ENCODE measurements around the gene FGF14. TPM values are rescaled to one million over a fixed set of nuclear protein-coding genes. Genes with fewer than 3 reads are reported as not detected.

The FGF14 gene
- polyA plus RNA-seq, 1 of the 3 experiments (the other 2 are of a cell fraction): 0.20 TPM

DNA sequence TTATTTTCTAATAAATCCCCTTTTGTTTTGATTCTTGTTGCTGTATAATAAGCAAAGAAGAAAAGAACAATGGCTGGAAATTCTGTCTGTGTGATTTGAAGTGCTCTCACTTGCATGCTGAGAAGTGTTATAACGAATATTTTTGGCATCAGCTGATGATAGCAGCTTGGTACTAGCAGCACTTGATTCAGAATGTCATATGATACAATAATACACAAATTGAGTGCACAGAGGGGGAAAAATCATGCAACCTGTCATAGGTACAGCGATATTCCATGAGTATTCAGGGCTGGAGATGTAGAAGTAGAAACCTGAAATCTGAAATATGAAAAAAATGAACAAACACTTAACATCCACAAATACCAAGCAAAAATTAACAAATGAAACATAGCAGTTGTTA is 108.1 kb downstream of the FGF14 start:
- Histone ChIP-seq H3K79me2 (ENCODE audit: insufficient read depth) (no peaks in the 10 kb centered on the region), H3K4me3 (ENCODE audit: low read depth in 2 of 2, low read length in 1 of 2) (no peak overlapping the region), H3K9ac (no peak overlapping the region), H3K9me3 (no peaks in the 10 kb centered on the region), H3K4me1 (ENCODE audit: control insufficient read depth in 1 of 2, insufficient read depth in 2 of 2, low read depth in 1 of 2, low read length in 1 of 2) (peaks cover 3 to 19% of the 10 kb centered on the region in 2 experiments; a peak in 2 of 4 replicates), H3K4me2 (no peak overlapping the region), H3K27me3 (ENCODE audit: insufficient read depth) (no peaks in the 10 kb centered on the region), H3K27ac (ENCODE audit: low read depth in 2 of 2, low read length in 1 of 2) (peak overlapping the region in 1 of 2 experiments; percentile 47; a peak in 2 of 4 replicates), H3F3A (replicated peaks; ENCODE audit: insufficient read depth) (no peaks in the 10 kb centered on the region), H3K36me3 (replicated peaks in 1 of 2; ENCODE audit: control insufficient read depth in 1 of 2, insufficient read depth in 2 of 2, low read length in 1 of 2) (peaks cover 0 to 3% of the 10 kb centered on the region in 2 experiments), H3K9me2 (no peaks in the 10 kb centered on the region), H4K20me1 (ENCODE audit: insufficient read depth) (no peaks in the 10 kb centered on the region), H2AFZ (ENCODE audit: low read depth) (no peak overlapping the region)
- CTCF ChIA-PET: no interaction called here
- POLR2A ChIA-PET: no interaction called here
- 53% methylated on average over 2 of the region's 2 CpGs for WGBS (ENCODE audit: low lambda C conversion rate)
- TF ChIP-seq JUND (IDR thresholded peaks at IDR 0.05) (no peak), MXI1 (IDR thresholded peaks at IDR 0.05; ENCODE audit: low read depth, low read length) (no peak), EZH2phosphoT487 (IDR thresholded peaks at IDR 0.05; ENCODE audit: borderline replicate concordance, low read depth) (no peak), RCOR1 (IDR thresholded peaks at IDR 0.05; ENCODE audit: low read length) (no peak), SMC3 (IDR thresholded peaks at IDR 0.05; ENCODE audit: low read depth, low read length) (no peak), RFX5 (IDR thresholded peaks at IDR 0.05; ENCODE audit: low read length) (no peak), RXRA (IDR thresholded peaks at IDR 0.05; ENCODE audit: borderline replicate concordance, low read depth) (no peak), POLR2AphosphoS5 (IDR thresholded peaks at IDR 0.05; ENCODE audit: low read depth, low read length) (no peak)
- TF ChIP-seq, protein P1, sequence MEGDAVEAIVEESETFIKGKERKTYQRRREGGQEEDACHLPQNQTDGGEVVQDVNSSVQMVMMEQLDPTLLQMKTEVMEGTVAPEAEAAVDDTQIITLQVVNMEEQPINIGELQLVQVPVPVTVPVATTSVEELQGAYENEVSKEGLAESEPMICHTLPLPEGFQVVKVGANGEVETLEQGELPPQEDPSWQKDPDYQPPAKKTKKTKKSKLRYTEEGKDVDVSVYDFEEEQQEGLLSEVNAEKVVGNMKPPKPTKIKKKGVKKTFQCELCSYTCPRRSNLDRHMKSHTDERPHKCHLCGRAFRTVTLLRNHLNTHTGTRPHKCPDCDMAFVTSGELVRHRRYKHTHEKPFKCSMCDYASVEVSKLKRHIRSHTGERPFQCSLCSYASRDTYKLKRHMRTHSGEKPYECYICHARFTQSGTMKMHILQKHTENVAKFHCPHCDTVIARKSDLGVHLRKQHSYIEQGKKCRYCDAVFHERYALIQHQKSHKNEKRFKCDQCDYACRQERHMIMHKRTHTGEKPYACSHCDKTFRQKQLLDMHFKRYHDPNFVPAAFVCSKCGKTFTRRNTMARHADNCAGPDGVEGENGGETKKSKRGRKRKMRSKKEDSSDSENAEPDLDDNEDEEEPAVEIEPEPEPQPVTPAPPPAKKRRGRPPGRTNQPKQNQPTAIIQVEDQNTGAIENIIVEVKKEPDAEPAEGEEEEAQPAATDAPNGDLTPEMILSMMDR (IDR thresholded peaks at IDR 0.05): no peak
- TF ChIP-seq, protein P2, sequence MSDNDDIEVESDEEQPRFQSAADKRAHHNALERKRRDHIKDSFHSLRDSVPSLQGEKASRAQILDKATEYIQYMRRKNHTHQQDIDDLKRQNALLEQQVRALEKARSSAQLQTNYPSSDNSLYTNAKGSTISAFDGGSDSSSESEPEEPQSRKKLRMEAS (IDR thresholded peaks at IDR 0.05; ENCODE audit: low read depth): no peak
- TF ChIP-seq, protein P3, sequence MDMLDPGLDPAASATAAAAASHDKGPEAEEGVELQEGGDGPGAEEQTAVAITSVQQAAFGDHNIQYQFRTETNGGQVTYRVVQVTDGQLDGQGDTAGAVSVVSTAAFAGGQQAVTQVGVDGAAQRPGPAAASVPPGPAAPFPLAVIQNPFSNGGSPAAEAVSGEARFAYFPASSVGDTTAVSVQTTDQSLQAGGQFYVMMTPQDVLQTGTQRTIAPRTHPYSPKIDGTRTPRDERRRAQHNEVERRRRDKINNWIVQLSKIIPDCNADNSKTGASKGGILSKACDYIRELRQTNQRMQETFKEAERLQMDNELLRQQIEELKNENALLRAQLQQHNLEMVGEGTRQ (IDR thresholded peaks at IDR 0.05; ENCODE audit: borderline replicate concordance, low read depth, low read length): no peak
- TF ChIP-seq, protein P4, sequence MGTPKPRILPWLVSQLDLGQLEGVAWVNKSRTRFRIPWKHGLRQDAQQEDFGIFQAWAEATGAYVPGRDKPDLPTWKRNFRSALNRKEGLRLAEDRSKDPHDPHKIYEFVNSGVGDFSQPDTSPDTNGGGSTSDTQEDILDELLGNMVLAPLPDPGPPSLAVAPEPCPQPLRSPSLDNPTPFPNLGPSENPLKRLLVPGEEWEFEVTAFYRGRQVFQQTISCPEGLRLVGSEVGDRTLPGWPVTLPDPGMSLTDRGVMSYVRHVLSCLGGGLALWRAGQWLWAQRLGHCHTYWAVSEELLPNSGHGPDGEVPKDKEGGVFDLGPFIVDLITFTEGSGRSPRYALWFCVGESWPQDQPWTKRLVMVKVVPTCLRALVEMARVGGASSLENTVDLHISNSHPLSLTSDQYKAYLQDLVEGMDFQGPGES (IDR thresholded peaks at IDR 0.05; ENCODE audit: low read depth, low read length): no peak
- TF ChIP-seq, protein P5, sequence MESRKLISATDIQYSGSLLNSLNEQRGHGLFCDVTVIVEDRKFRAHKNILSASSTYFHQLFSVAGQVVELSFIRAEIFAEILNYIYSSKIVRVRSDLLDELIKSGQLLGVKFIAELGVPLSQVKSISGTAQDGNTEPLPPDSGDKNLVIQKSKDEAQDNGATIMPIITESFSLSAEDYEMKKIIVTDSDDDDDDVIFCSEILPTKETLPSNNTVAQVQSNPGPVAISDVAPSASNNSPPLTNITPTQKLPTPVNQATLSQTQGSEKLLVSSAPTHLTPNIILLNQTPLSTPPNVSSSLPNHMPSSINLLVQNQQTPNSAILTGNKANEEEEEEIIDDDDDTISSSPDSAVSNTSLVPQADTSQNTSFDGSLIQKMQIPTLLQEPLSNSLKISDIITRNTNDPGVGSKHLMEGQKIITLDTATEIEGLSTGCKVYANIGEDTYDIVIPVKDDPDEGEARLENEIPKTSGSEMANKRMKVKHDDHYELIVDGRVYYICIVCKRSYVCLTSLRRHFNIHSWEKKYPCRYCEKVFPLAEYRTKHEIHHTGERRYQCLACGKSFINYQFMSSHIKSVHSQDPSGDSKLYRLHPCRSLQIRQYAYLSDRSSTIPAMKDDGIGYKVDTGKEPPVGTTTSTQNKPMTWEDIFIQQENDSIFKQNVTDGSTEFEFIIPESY (IDR thresholded peaks at IDR 0.05; ENCODE audit: borderline replicate concordance, low read depth): no peak
- TF ChIP-seq, protein P6, sequence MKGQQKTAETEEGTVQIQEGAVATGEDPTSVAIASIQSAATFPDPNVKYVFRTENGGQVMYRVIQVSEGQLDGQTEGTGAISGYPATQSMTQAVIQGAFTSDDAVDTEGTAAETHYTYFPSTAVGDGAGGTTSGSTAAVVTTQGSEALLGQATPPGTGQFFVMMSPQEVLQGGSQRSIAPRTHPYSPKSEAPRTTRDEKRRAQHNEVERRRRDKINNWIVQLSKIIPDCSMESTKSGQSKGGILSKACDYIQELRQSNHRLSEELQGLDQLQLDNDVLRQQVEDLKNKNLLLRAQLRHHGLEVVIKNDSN (IDR thresholded peaks at IDR 0.05; ENCODE audit: borderline replicate concordance, low read depth): no peak
- no peak for DNase-seq

Measured in SK-N-SH (cell line).